Activated CD8-positive, alpha-beta T cell treated with anti-CD3 and anti-CD28 coated beads for 36 hours (primary cell): Measurements from ENCODE around the gene CACNA2D2. TPM values are rescaled to one million over a fixed set of nuclear protein-coding genes. Genes with fewer than 3 reads are reported as not detected.

Experiments used
- ATAC-seq: fragments of 200-7000 bp; cut with Tn5 transposase; one replicate; pipeline ENCODE4 v1.10.0; 2021; ENCODE audit warnings: mild to moderate bottlenecking, moderate library complexity
- CTCF ChIA-PET: fragments of 350-600 bp; sonication (Branson Sonifier 250); formaldehyde crosslinking; loops from one replicate; lab custom pipeline; 2021; ENCODE audit warnings: antibody characterized with exemption; lab: Charles Lee
- POLR2A ChIA-PET: fragments of 350-600 bp; sonication (Branson Sonifier 250); formaldehyde crosslinking; loops from one replicate; lab custom pipeline; 2021; ENCODE audit warnings: antibody characterized with exemption; lab: Charles Lee
- DNase-seq: peaks from one replicate; pipeline ENCODE4 v3.0.0-alpha.2; 2020
- H3K27ac Mint-ChIP-seq: one replicate; pipeline ENCODE4 v1.8.0; 2021; ENCODE audit warnings: mild to moderate bottlenecking, mixed read lengths
- H3K27me3 Mint-ChIP-seq: one replicate; pipeline ENCODE4 v1.8.0; 2021; ENCODE audit warnings: mixed read lengths
- H3K36me3 Mint-ChIP-seq: one replicate; pipeline ENCODE4 v1.8.0; 2021; ENCODE audit warnings: low read depth, mixed read lengths
- H3K4me1 Mint-ChIP-seq: one replicate; pipeline ENCODE4 v1.8.0; 2021; ENCODE audit warnings: low read depth, mixed read lengths
- H3K4me3 Mint-ChIP-seq: one replicate; pipeline ENCODE4 v1.8.0; 2021; ENCODE audit warnings: mild to moderate bottlenecking, moderate library complexity, mixed read lengths
- H3K9me3 Mint-ChIP-seq: one replicate; pipeline ENCODE4 v1.8.0; 2021; ENCODE audit warnings: mixed read lengths
- CTCF ChIP-seq: fragments of 200-600 bp; IDR thresholded peaks from one replicate; pipeline ENCODE4 v1.8.0; 2022; ENCODE audit warnings: antibody characterized with exemption, mild to moderate bottlenecking
- intact Hi-C: fragments of 100-400 bp; cut with micrococcal nuclease; formaldehyde crosslinking; loops from one replicate; pipeline ENCODE4 v1.10.0; 2022
- total RNA-seq, 2 experiments: library from RNA; stranded (reverse); gene quantifications; one replicate each; pipeline ENCODE4 v1.2.3, GENCODE V29; 2021

Gene CACNA2D2
- total RNA-seq, 2 experiments from 2014 or later: 1.6 to 2.1 TPM

GRCh38 chr3:50318615-50319014 lies 184.8 kb downstream of the CACNA2D2 start:
- Mint-ChIP-seq H3K4me3 (no peak overlapping the region), H3K9me3 (no peaks in the 10 kb centered on the region), H3K27me3 (no peaks in the 10 kb centered on the region), H3K27ac (no peak overlapping the region), H3K4me1 (peaks cover 37% of the 10 kb centered on the region), H3K36me3 (peaks cover 1% of the 10 kb centered on the region)
- DNase-seq (no peak), ATAC-seq (no peak)
- ChIA-PET CTCF (interaction anchor here (1.7 to 3.4 kb wide), 4 partner anchors 9 to 124 kb away, joined by 5 to 10 read pairs (median 8); partner anchors contain the start of genes HYAL3, NAA80 and TUSC2), POLR2A (interaction anchor here (0.6 to 13.4 kb wide), 7 partner anchors 9 to 453 kb away, joined by 3 to 126 read pairs (median 3); partner anchors contain the start of genes IFRD2, RASSF1 and TUSC2)
- TF ChIP-seq CTCF: no peak
- intact Hi-C loops: no loop called here

GRCh38 chr3:50318163-50318562 lies 185.3 kb downstream of the CACNA2D2 start:
- intact Hi-C loops: no loop called here
- TF ChIP-seq CTCF: no peak
- DNase-seq: no peak
- H3K9me3 Mint-ChIP-seq: no peaks in the 10 kb centered on the region
- H3K36me3 Mint-ChIP-seq: peaks cover 1% of the 10 kb centered on the region
- ChIA-PET POLR2A (interaction anchor here (1.0 to 13.4 kb wide), 4 partner anchors 9 to 18 kb away, joined by 3 to 126 read pairs (median 4); partner anchors contain the start of genes RASSF1 and TUSC2), CTCF (interaction anchor here (1.2 to 2.8 kb wide), 5 partner anchors 10 to 124 kb away, joined by 3 to 9 read pairs (median 5); partner anchors contain the start of genes HYAL3, NAA80 and TUSC2)
- H3K4me3 Mint-ChIP-seq: no peak overlapping the region
- no peak overlapping the region for H3K27ac Mint-ChIP-seq
- peaks cover 37% of the 10 kb centered on the region for H3K4me1 Mint-ChIP-seq
- no peak for ATAC-seq
- no peaks in the 10 kb centered on the region for H3K27me3 Mint-ChIP-seq

GRCh38 chr3:50317300-50317699 lies 186.1 kb downstream of the CACNA2D2 start:
- no peak overlapping the region for H3K27ac Mint-ChIP-seq
- no peak overlapping the region for H3K4me3 Mint-ChIP-seq
- ChIA-PET POLR2A (interaction anchor here (0.9 to 13.4 kb wide), 3 partner anchors 11 to 167 kb away, joined by 3 to 126 read pairs (median 4); partner anchors contain the start of genes RASSF1 and TUSC2), CTCF (interaction anchor here (1.2 to 2.8 kb wide), 3 partner anchors 11 to 30 kb away, joined by 3 to 9 read pairs (median 3); partner anchors contain the start of gene TUSC2)
- intact Hi-C loops: no loop called here
- peaks cover 1% of the 10 kb centered on the region for H3K36me3 Mint-ChIP-seq
- no peak for ATAC-seq
- H3K4me1 Mint-ChIP-seq: peaks cover 36% of the 10 kb centered on the region
- no peak for DNase-seq
- no peaks in the 10 kb centered on the region for H3K9me3 Mint-ChIP-seq
- no peak for TF ChIP-seq CTCF
- no peaks in the 10 kb centered on the region for H3K27me3 Mint-ChIP-seq

- ATAC-seq (peak; percentile 65), DNase-seq (peak; percentile 80)
- no peak overlapping the region for H3K4me3 Mint-ChIP-seq
- CTCF ChIA-PET: interaction anchor here (1.2 to 2.8 kb wide), 2 partner anchors 11 to 30 kb away, joined by 3 to 9 read pairs; partner anchors contain the start of gene TUSC2
- peaks cover 34% of the 10 kb centered on the region for H3K4me1 Mint-ChIP-seq
- intact Hi-C loops: no loop called here
- H3K36me3 Mint-ChIP-seq: peaks cover 1% of the 10 kb centered on the region
- H3K27me3 Mint-ChIP-seq: no peaks in the 10 kb centered on the region
- POLR2A ChIA-PET: interaction anchor here (13.4 kb wide), 1 partner anchor 19 kb away, joined by 126 read pairs; the partner anchor contains the start of gene RASSF1
- no peaks in the 10 kb centered on the region for H3K9me3 Mint-ChIP-seq
- H3K27ac Mint-ChIP-seq: peak overlapping the region; percentile 82
- no peak for TF ChIP-seq CTCF
Measured at GRCh38 chr3:50316657-50317242, 186.7 kb downstream of the CACNA2D2 start.
